H1 (cell line): Measurements from ENCODE around the gene MTFR1L. TPM values are rescaled to one million over a fixed set of nuclear protein-coding genes. Genes with fewer than 3 reads are reported as not detected.

Experiments used
- GTF2F1 ChIP-seq: IDR thresholded peaks from 2 replicates; pipeline ENCODE4 v1.6.1; 2012; ENCODE audit warnings: low read depth, low read length, improper control_type of control experiment, borderline replicate concordance
- KDM1A ChIP-seq: fragments of 200-600, 300-600 bp; sonication (generic); IDR thresholded peaks from 2 replicates; pipeline ENCODE4 v1.7.1; 2016; ENCODE audit warnings: mild to moderate bottlenecking, low read length, borderline replicate concordance
- RXRA ChIP-seq: IDR thresholded peaks from 2 replicates; pipeline ENCODE4 v1.6.1; 2011; ENCODE audit warnings: low read depth, mild to moderate bottlenecking, low read length, moderate library complexity; ENCODE audit not compliant: insufficient read depth
- polyA plus RNA-seq, 7 experiments: library from polyadenylated mRNA; depleted of rRNA in 3 of 7; stranded (reverse) in 5 of 7; unstranded in 2 of 7; fragments of >200 nt in 5 of 7; fragments of 200-250 nt in 2 of 7; gene quantifications; 1 replicate in 5 of 7; 2 replicates in 1 of 7; 4 replicates in 1 of 7; pipeline versions ENCODE4 v1.2.1 to v1.2.3, GENCODE V29; 2011 to 2013; ENCODE audit warnings: missing spikeins in 2 of 7, mixed read lengths in 2 of 7
- total RNA-seq: library from RNA; stranded (reverse); fragmentation: NEBNext Ultra II Directional; extraction: Animal tissue kit (Norgen Biotek cat#: 25700); gene quantifications from 2 replicates; pipeline ENCODE4 v1.2.1, GENCODE V29; 2021
- TF ChIP-seq, protein P1 (sequence below): fragments of 300-600 bp; sonication (generic); IDR thresholded peaks from 2 replicates; pipeline ENCODE4 v1.7.1; 2012; ENCODE audit warnings: low read length, moderate library complexity, mild to moderate bottlenecking, inconsistent platforms; ENCODE audit not compliant: insufficient replicate concordance

Gene MTFR1L
- total and polyA plus RNA-seq, 2 of the 8 experiments (the other 6 are each of a cell fraction or from before 2014, with no cell fraction given): 20.8 to 23.1 TPM

DNA sequence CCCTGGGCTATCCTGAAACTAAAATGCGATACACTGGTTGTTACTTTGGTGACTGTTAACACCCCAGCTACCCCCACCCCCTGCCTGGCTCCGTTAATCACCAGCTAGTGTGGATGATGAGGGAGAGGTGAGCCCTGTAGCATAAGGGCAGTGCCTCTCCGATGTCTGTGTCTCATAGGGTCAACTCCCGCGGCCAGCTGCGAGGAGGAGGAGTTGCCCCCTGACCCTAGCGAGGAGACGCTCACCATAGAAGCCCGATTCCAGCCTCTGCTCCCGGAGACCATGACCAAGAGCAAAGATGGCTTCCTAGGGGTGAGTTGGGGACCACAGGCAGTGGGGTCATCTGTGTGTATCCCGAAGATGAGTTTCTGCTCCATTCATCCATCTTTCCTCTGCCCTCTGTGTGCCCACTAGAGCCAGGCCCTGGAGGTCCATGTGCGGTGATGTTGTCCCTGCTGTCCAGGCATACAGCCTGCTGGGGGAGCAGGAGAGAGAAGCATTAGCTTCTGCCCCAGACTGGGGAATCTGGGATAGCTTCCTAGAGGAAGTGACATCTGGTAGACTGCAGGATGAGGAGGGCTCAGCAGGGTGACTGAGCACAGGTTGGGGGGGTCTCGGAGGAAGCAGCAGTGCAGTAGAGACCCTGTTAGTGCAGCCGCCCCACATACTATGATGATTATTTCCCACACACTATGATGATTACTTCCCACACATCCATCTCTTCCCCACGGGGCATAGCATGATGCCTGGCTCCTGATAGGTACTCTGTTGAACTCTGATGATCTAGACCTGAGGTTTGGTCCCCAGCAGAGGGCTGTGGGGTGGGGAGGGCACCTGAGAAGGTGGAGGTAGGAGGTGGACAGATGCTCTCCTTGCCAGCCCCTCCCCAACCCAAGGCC is 14.5 kb upstream of the MTFR1L start (continued):
- TF ChIP-seq, protein P1, sequence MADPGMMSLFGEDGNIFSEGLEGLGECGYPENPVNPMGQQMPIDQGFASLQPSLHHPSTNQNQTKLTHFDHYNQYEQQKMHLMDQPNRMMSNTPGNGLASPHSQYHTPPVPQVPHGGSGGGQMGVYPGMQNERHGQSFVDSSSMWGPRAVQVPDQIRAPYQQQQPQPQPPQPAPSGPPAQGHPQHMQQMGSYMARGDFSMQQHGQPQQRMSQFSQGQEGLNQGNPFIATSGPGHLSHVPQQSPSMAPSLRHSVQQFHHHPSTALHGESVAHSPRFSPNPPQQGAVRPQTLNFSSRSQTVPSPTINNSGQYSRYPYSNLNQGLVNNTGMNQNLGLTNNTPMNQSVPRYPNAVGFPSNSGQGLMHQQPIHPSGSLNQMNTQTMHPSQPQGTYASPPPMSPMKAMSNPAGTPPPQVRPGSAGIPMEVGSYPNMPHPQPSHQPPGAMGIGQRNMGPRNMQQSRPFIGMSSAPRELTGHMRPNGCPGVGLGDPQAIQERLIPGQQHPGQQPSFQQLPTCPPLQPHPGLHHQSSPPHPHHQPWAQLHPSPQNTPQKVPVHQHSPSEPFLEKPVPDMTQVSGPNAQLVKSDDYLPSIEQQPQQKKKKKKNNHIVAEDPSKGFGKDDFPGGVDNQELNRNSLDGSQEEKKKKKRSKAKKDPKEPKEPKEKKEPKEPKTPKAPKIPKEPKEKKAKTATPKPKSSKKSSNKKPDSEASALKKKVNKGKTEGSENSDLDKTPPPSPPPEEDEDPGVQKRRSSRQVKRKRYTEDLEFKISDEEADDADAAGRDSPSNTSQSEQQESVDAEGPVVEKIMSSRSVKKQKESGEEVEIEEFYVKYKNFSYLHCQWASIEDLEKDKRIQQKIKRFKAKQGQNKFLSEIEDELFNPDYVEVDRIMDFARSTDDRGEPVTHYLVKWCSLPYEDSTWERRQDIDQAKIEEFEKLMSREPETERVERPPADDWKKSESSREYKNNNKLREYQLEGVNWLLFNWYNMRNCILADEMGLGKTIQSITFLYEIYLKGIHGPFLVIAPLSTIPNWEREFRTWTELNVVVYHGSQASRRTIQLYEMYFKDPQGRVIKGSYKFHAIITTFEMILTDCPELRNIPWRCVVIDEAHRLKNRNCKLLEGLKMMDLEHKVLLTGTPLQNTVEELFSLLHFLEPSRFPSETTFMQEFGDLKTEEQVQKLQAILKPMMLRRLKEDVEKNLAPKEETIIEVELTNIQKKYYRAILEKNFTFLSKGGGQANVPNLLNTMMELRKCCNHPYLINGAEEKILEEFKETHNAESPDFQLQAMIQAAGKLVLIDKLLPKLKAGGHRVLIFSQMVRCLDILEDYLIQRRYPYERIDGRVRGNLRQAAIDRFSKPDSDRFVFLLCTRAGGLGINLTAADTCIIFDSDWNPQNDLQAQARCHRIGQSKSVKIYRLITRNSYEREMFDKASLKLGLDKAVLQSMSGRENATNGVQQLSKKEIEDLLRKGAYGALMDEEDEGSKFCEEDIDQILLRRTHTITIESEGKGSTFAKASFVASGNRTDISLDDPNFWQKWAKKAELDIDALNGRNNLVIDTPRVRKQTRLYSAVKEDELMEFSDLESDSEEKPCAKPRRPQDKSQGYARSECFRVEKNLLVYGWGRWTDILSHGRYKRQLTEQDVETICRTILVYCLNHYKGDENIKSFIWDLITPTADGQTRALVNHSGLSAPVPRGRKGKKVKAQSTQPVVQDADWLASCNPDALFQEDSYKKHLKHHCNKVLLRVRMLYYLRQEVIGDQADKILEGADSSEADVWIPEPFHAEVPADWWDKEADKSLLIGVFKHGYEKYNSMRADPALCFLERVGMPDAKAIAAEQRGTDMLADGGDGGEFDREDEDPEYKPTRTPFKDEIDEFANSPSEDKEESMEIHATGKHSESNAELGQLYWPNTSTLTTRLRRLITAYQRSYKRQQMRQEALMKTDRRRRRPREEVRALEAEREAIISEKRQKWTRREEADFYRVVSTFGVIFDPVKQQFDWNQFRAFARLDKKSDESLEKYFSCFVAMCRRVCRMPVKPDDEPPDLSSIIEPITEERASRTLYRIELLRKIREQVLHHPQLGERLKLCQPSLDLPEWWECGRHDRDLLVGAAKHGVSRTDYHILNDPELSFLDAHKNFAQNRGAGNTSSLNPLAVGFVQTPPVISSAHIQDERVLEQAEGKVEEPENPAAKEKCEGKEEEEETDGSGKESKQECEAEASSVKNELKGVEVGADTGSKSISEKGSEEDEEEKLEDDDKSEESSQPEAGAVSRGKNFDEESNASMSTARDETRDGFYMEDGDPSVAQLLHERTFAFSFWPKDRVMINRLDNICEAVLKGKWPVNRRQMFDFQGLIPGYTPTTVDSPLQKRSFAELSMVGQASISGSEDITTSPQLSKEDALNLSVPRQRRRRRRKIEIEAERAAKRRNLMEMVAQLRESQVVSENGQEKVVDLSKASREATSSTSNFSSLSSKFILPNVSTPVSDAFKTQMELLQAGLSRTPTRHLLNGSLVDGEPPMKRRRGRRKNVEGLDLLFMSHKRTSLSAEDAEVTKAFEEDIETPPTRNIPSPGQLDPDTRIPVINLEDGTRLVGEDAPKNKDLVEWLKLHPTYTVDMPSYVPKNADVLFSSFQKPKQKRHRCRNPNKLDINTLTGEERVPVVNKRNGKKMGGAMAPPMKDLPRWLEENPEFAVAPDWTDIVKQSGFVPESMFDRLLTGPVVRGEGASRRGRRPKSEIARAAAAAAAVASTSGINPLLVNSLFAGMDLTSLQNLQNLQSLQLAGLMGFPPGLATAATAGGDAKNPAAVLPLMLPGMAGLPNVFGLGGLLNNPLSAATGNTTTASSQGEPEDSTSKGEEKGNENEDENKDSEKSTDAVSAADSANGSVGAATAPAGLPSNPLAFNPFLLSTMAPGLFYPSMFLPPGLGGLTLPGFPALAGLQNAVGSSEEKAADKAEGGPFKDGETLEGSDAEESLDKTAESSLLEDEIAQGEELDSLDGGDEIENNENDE: no peak
- TF ChIP-seq KDM1A (no peak), GTF2F1 (no peak), RXRA (no peak)
